Fibroblast of the aortic adventitia (primary cell): ENCODE measurements around the gene GBX2. TPM values are rescaled to one million over a fixed set of nuclear protein-coding genes. Genes with fewer than 3 reads are reported as not detected.

Experiments used
- DNase-seq: peaks from one replicate; pipeline ENCODE4 v3.0.0-alpha.2; 2010; ENCODE audit warnings: low read depth
- H3K4me3 ChIP-seq: 2 replicates; pipeline ENCODE4 v1.5.1; 2011; ENCODE audit warnings: low read depth, mild to moderate bottlenecking, control low read depth, low read length, moderate library complexity
- CTCF ChIP-seq: IDR thresholded peaks from 2 replicates; pipeline ENCODE4 v1.5.1; 2011; ENCODE audit warnings: mild to moderate bottlenecking, low read length, control low read depth, inconsistent platforms; ENCODE audit not compliant: insufficient read depth
- total RNA-seq: library from RNA; depleted of rRNA; stranded (reverse); fragments of >200 nt; gene quantifications from 2 replicates; pipeline ENCODE4 v1.2.3, GENCODE V29; 2012; ENCODE audit warnings: low replicate concordance

Gene GBX2
- total RNA-seq, 1 donor, result not detected

- no peak for TF ChIP-seq CTCF
- no peak for DNase-seq
- H3K4me3 ChIP-seq, result no peak overlapping the region
Observed at GRCh38 chr2:236169151-236169721, 1.1 kb upstream of the GBX2 start.

- no peak for TF ChIP-seq CTCF
- no peak for DNase-seq
- peak overlapping the region; percentile 37 for H3K4me3 ChIP-seq
Observed at GRCh38 chr2:236167297-236168109, 683 bp downstream of the GBX2 start.

GRCh38 chr2:236166796-236167296, 1.3 kb downstream of the GBX2 start:
- no peak for TF ChIP-seq CTCF
- no peak for DNase-seq
- H3K4me3 ChIP-seq, result no peak overlapping the region

GRCh38 chr2:236165842-236166795, 2.1 kb downstream of the GBX2 start:
- TF ChIP-seq CTCF, result no peak
- no peak for DNase-seq
- peak overlapping the region; percentile 33 for H3K4me3 ChIP-seq

GRCh38 chr2:236164925-236165841, 3.0 kb downstream of the GBX2 start:
- H3K4me3 ChIP-seq, result no peak overlapping the region
- no peak for TF ChIP-seq CTCF
- no peak for DNase-seq
